Pancreas (tissue), 10 donors: ENCODE data around the gene PCDHGA7. TPM values are rescaled to one million over a fixed set of nuclear protein-coding genes. Genes with fewer than 3 reads are reported as not detected.
"Not testable (repeated sequence)": the region's sequence is repeated elsewhere in the genome, so short reads cannot be mapped to it uniquely, and the experiment has no call there.

ENCODE experiments used
- ATAC-seq, 4 donors: fragments of 200-7000 bp; cut with Tn5 transposase; one replicate each; pipeline versions ENCODE4 v1.8.0 to v1.9.1; 2020; ENCODE audit warnings: mild to moderate bottlenecking in 4 of 4, moderate library complexity in 4 of 4
- DNase-seq, 6 donors: peaks; one replicate each; pipeline ENCODE4 v3.0.0-alpha.2; 2020
- FAIRE-seq: peaks from 2 replicates; lab custom pipeline; 2012; peaks lifted over from hg19 to GRCh38; lab: Jason Lieb, UNC
- H3K27ac ChIP-seq, 4 donors: fragments of 200-600 bp; sonication (generic); 1 replicate in 3 of 4; 2 replicates in 1 of 4; pipeline versions ENCODE4 v1.5.0 to v1.8.0; 2020
- H3K27me3 ChIP-seq, 4 donors: fragments of 200-600 bp; one replicate each; pipeline ENCODE4 v1.8.0; 2021
- H3K36me3 ChIP-seq, 3 donors: fragments of 200-600 bp; sonication (generic) in 1 of 3; one replicate each; pipeline versions ENCODE4 v1.5.0 to v1.8.0; 2020 to 2021
- H3K4me1 ChIP-seq, 3 donors: fragments of 200-600 bp; one replicate each; pipeline ENCODE4 v1.8.0; 2021
- H3K4me3 ChIP-seq, 4 donors: fragments of 200-600 bp; sonication (generic) in 2 of 4; one replicate each; pipeline versions ENCODE4 v1.5.0 to v1.8.0; 2020 to 2021
- H3K9me3 ChIP-seq, 4 donors: fragments of 200-600 bp; one replicate each; pipeline ENCODE4 v1.8.0; 2021
- WGBS, 2 donors: extraction: QIAGEN DNeasy Blood & Tissue Kit; methylation state at CpG; one replicate each; pipeline ENCODE4 v1.1.7; 2013; 5-methylcytosine and 5-hydroxymethylcytosine counted together
- intact Hi-C, 3 donors: fragments of 100-400 bp; cut with DNase I; formaldehyde crosslinking; loops; one replicate each; pipeline versions ENCODE4 v1.11.1 to v1.14.2; 2022
- polyA plus RNA-seq, 2 donors: library from polyadenylated mRNA; stranded (reverse); fragments of 200-250 nt; gene quantifications; one replicate each; pipeline ENCODE4 v1.2.3, GENCODE V29; 2013
- total RNA-seq, 6 donors: library from RNA; stranded (reverse); fragmentation: NEBNext Ultra II Directional in 4 of 6; extraction: Animal tissue kit (Norgen Biotek cat#: 25700) in 4 of 6; gene quantifications; one replicate each; pipeline versions ENCODE4 v1.2.1 to v1.2.4, GENCODE V29; 2021 to 2023
- TF ChIP-seq, protein P1 (sequence below), 4 donors: fragments of 200-600 bp; sonication (generic) in 3 of 4; IDR thresholded peaks; one replicate each; pipeline versions ENCODE4 v1.5.0 to v1.8.0; 2021; ENCODE audit warnings: antibody characterized with exemption in 4 of 4
- donor health status: healthy with polysubstance abuse.
- donor health status: DM: no; HTN: no; CAD: no; lungs with moderate emphysema.
- donor health status: DM: no; HTN: no; CAD: no.
- donor health status: control.
- donor health status: control.
- donor health status: Bipolar disorder and iron deficiency.
- donor health status: DM: yes; HTN: yes; CAD: no.
- donor health status: DM: no; HTN: no; CAD: no.
- donor health status: DM: no; HTN: no; CAD: no.
- donor health status: DM: yes; HTN: yes; CAD: no.

Gene PCDHGA7
- total and polyA plus RNA-seq, 8 donors, result 0.92 to 2.0 (median 1.6) TPM

DNA sequence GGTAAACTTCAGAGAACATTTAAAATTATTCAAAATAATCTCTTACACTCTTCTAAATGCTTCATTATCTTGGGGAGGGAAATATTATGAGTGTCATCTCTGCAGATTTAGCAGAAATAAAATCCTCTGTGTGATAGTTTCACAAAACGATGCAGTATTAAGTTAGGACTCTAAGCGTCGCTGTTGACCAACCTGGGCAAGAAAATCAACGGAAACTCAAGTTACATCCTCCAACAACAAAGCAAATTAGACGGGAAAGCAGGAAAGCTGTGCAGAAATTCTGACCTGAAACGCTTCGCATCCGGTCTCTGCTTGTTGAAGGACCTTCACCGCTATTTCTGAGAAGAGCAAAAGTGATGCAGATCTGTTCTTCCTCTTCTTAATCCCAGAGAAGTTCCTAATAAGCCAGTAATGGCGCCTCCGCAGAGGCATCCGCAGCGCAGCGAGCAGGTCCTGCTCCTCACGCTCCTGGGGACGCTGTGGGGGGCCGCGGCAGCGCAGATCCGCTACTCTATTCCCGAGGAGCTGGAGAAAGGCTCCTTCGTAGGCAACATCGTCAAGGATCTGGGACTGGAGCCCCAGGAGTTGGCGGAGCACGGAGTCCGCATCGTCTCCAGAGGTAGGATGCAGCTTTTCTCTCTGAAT, 8.7 kb upstream of the PCDHGA7 start, which contains the start of gene PCDHGA6:
Gene PCDHGA6, plus strand, starts transcription at position 219 of the 645 bp plus-strand sequence. Its CDS starts 193 bp downstream, at position 412.
- no peaks in the 10 kb centered on the region for H3K4me1 ChIP-seq
- no peaks in the 10 kb centered on the region for H3K27me3 ChIP-seq
- peaks cover 0 to 27% (median 2%) of the 10 kb centered on the region in 4 donors for H3K9me3 ChIP-seq
- no peak for FAIRE-seq
- H3K27ac ChIP-seq, result no peak within 1 kb of the TSS
- TF ChIP-seq, protein P1, sequence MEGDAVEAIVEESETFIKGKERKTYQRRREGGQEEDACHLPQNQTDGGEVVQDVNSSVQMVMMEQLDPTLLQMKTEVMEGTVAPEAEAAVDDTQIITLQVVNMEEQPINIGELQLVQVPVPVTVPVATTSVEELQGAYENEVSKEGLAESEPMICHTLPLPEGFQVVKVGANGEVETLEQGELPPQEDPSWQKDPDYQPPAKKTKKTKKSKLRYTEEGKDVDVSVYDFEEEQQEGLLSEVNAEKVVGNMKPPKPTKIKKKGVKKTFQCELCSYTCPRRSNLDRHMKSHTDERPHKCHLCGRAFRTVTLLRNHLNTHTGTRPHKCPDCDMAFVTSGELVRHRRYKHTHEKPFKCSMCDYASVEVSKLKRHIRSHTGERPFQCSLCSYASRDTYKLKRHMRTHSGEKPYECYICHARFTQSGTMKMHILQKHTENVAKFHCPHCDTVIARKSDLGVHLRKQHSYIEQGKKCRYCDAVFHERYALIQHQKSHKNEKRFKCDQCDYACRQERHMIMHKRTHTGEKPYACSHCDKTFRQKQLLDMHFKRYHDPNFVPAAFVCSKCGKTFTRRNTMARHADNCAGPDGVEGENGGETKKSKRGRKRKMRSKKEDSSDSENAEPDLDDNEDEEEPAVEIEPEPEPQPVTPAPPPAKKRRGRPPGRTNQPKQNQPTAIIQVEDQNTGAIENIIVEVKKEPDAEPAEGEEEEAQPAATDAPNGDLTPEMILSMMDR (IDR thresholded peaks at IDR 0.05), result peak in 1 of 4 donors; percentile 7
- DNase-seq, result no peak
- H3K36me3 ChIP-seq, result no peaks in the 10 kb centered on the region
- WGBS, 2 donors, result 14 to 15% methylated on average over 27 of the region's 27 CpGs
- intact Hi-C loops, result no loop called here
- ATAC-seq, result peak in 1 of 4 donors; percentile 38
- H3K4me3 ChIP-seq, result no peak within 1 kb of the TSS

DNA sequence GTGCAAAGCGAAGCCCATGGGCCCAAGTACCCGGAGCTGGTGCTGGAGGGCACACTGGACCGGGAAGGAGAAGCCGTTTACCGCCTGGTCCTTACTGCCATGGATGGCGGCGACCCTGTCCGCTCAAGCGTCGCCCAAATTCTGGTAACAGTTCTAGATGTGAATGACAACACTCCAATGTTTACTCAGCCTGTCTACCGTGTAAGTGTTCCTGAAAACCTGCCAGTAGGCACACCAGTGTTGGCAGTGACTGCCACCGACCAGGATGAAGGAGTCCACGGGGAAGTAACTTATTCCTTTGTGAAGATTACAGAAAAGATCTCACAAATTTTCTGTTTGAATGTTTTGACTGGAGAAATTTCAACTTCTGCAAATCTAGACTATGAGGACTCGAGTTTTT, 7.9 kb upstream of the PCDHGA7 start:
- Histone ChIP-seq H3K4me1 (no peaks in the 10 kb centered on the region), H3K9me3 (peaks cover 0 to 27% (median 2%) of the 10 kb centered on the region in 4 donors), H3K36me3 (no peaks in the 10 kb centered on the region), H3K27me3 (no peaks in the 10 kb centered on the region), H3K27ac (no peak overlapping the region), H3K4me3 (no peak overlapping the region)
- WGBS, 2 donors, result 45 to 52% methylated on average over 14 of the region's 14 CpGs
- ATAC-seq (no peak), FAIRE-seq (no peak), DNase-seq (no peak)
- intact Hi-C loops, result no loop called here
- TF ChIP-seq, protein P1 (IDR thresholded peaks at IDR 0.05), result no peak

DNA sequence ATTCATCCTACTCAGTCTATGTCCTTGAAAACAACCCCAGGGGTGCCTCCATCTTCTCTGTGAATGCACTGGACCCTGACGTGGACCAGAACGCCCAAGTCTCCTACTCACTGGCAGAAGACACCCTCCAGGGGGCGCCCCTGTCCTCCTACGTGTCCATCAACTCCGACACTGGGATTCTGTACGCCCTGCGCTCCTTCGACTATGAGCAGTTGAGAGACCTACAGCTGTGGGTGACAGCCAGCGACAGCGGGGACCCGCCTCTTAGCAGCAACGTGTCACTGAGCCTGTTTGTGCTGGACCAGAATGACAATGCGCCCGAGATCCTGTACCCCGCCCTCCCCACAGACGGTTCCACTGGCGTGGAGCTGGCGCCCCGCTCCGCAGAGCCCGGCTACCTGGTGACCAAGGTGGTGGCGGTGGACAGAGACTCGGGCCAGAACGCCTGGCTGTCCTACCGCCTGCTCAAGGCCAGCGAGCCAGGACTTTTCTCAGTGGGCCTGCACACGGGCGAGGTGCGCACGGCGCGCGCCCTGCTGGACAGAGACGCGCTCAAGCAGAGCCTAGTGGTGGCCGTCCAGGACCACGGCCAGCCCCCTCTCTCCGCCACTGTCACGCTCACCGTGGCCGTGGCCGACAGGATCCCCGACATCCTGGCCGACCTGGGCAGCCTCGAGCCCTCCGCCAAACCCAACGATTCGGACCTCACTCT, 6.9 kb upstream of the PCDHGA7 start:
- intact Hi-C loops, H3K4me1 ChIP-seq, H3K27ac ChIP-seq, H3K4me3 ChIP-seq, H3K27me3 ChIP-seq, H3K36me3 ChIP-seq, DNase-seq, ATAC-seq, FAIRE-seq: not testable (repeated sequence)
- WGBS, 2 donors, result 25 to 41% methylated on average over 24 to 42 of the region's 48 CpGs
- H3K9me3 ChIP-seq, result peaks cover 0 to 26% (median 2%) of the 10 kb centered on the region in 4 donors

DNA sequence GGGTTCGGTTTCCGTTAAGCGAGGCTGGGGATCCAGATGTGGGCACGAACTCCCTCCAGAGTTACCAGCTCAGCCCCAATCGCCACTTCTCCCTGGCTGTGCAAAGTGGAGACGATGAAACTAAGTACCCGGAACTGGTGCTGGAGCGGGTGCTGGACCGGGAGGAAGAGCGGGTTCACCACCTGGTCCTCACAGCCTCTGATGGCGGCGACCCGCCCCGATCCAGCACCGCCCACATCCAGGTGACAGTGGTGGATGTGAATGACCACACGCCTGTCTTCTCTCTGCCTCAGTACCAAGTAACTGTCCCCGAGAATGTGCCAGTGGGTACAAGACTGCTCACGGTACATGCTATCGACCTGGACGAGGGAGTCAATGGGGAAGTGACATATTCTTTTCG, 803 bp downstream of the PCDHGA7 start:
- Histone ChIP-seq H3K36me3 (no peaks in the 10 kb centered on the region), H3K4me3 (peak overlapping the region in 2 of 4 donors; percentile 8 to 17), H3K27ac (no peak overlapping the region), H3K9me3 (peaks cover 0 to 21% (median 0%) of the 10 kb centered on the region in 4 donors), H3K4me1 (no peaks in the 10 kb centered on the region), H3K27me3 (no peaks in the 10 kb centered on the region)
- FAIRE-seq (no peak), ATAC-seq (no peak), DNase-seq (no peak)
- TF ChIP-seq, protein P1 (IDR thresholded peaks at IDR 0.05), result no peak
- intact Hi-C loops, result loop anchor here in 1 of 3 donors (10.0 kb wide), 1 partner anchor 229 kb away; the partner anchor contains the start of gene PCDHB6
- WGBS, 2 donors, result 24 to 33% methylated on average over 21 of the region's 21 CpGs

DNA sequence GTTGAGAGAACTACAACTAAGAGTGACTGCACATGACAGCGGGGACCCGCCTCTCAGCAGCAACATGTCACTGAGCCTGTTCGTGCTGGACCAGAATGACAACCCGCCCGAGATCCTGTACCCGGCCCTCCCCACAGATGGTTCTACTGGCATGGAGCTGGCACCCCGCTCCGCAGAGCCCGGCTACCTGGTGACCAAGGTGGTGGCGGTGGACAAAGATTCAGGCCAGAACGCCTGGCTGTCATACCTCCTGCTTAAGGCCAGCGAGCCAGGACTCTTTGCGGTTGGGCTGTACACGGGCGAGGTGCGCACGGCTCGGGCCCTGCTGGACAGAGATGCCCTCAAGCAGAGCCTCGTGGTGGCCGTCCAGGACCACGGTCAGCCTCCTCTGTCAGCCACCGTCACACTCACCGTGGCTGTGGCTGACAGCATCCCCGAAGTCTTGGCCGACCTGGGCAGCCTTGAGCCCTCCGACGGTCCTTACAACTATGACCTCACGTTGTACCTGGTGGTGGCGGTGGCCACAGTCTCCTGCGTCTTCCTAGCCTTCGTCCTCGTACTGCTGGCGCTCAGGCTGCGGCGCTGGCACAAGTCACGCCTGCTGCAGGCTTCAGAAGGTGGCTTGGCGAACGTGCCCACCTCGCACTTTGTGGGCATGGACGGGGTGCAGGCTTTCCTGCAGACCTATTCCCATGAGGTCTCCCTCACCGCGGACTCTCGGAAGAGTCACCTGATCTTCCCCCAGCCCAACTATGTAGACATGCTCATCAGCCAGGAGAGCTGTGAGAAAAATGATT, 2.1 kb downstream of the PCDHGA7 start:
- Histone ChIP-seq H3K4me1 (no peaks in the 10 kb centered on the region), H3K27ac (no peak overlapping the region), H3K27me3 (no peaks in the 10 kb centered on the region), H3K9me3 (peaks cover 0 to 35% (median under 1%) of the 10 kb centered on the region in 4 donors), H3K36me3 (no peaks in the 10 kb centered on the region), H3K4me3 (no peak overlapping the region)
- FAIRE-seq (no peak), DNase-seq (no peak), ATAC-seq (no peak)
- TF ChIP-seq, protein P1 (IDR thresholded peaks at IDR 0.05), result no peak
- intact Hi-C loops, result loop anchor here in 1 of 3 donors (10.0 kb wide), 1 partner anchor 230 kb away; the partner anchor contains the start of gene PCDHB6
- WGBS, 2 donors, result 36 to 44% methylated on average over 39 to 43 of the region's 43 CpGs

DNA sequence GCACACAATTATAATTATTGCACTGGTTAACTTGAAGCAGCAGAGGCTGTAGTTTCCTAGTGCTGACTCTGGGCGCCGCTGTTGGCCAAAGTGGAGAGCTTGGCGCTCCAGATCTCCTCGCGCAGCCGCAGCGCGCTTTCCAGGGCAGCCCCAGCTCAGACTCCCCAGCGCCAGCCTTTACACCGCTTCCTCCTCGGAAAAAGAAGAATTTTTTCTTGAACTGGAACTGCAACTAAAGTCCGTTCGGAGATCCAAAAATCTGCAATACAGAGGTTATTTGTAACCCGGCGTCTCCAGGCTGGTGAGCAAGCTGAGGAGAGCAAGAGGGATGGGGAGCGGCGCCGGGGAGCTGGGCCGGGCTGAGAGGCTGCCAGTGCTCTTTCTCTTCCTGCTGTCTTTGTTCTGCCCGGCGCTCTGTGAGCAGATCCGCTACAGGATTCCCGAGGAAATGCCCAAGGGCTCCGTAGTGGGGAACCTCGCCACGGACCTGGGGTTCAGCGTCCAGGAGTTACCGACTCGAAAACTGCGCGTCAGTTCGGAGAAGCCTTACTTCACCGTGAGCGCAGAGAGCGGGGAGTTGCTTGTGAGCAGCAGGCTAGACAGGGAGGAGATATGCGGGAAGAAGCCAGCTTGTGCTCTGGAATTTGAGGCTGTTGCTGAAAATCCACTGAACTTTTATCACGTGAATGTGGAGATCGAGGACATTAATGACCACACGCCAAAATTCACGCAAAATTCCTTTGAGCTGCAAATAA, 5.2 kb downstream of the PCDHGA7 start, which contains the start of gene PCDHGB4:
Gene PCDHGB4, plus strand, starts transcription at position 142 of the 755 bp plus-strand sequence. Its CDS starts 187 bp downstream, at position 329.
- not testable (repeated sequence) for H3K4me1 ChIP-seq, FAIRE-seq, H3K36me3 ChIP-seq, H3K27me3 ChIP-seq, DNase-seq, H3K27ac ChIP-seq
- Histone ChIP-seq H3K4me3 (peak within 1 kb of the TSS in 1 of 4 donors; percentile 7), H3K9me3 (peaks cover 0 to 34% (median 2%) of the 10 kb centered on the region in 4 donors)
- 6 to 10% methylated on average over 17 to 21 of the region's 40 CpGs for WGBS, 2 donors
- ATAC-seq, result peak; percentile 60 to 94 (median 82)
- intact Hi-C loops, result loop anchor here in 1 of 3 donors (10.0 kb wide), 1 partner anchor 233 kb away; the partner anchor contains the start of gene PCDHB6
